GM13977 (cell line): Measurements from ENCODE around the gene DRC1.

Experiments used
- DNase-seq: peaks from one replicate; pipeline ENCODE4 v3.0.0; 2012; ENCODE audit warnings: low spot score
- in situ Hi-C: fragments of 300-500 bp; cut with MboI; formaldehyde crosslinking; loops from one replicate; pipeline ENCODE4 v1.12.0; 2022; ENCODE audit warnings: low sequenced_read_pairs, low pct_unique_long_range_greater_than_20kb, mixed read lengths, inconsistent platforms; ENCODE audit not compliant: unreplicated experiment
- TF ChIP-seq, protein P1 (sequence below): IDR thresholded peaks from 2 replicates; pipeline ENCODE4 v1.5.1; 2012; ENCODE audit warnings: mild to moderate bottlenecking, control low read depth; ENCODE audit not compliant: insufficient read depth; ENCODE audit errors: extremely low read depth, missing control alignments

DRC1 gene

DNA sequence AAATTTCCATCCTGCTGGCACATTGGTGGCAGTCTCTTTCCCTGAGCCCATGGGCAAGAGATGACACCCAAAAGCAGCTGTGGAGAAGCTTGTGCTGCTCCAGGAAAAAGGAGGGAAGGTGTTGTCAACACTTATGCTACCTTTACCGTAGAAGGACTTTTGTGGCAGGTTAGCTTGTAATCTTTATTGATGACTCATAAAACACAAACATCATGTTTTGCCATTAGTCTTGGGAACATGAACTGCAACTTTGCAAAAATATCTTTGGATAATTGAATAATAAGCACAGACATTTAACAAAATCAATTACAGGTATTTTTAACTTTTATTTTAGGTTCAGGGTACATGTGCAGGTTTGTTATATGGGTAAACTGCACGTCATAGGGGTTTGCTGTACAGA, 33.4 kb downstream of the DRC1 start:
- TF ChIP-seq, protein P1, sequence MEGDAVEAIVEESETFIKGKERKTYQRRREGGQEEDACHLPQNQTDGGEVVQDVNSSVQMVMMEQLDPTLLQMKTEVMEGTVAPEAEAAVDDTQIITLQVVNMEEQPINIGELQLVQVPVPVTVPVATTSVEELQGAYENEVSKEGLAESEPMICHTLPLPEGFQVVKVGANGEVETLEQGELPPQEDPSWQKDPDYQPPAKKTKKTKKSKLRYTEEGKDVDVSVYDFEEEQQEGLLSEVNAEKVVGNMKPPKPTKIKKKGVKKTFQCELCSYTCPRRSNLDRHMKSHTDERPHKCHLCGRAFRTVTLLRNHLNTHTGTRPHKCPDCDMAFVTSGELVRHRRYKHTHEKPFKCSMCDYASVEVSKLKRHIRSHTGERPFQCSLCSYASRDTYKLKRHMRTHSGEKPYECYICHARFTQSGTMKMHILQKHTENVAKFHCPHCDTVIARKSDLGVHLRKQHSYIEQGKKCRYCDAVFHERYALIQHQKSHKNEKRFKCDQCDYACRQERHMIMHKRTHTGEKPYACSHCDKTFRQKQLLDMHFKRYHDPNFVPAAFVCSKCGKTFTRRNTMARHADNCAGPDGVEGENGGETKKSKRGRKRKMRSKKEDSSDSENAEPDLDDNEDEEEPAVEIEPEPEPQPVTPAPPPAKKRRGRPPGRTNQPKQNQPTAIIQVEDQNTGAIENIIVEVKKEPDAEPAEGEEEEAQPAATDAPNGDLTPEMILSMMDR = no peak
- in situ Hi-C loops = no loop called here
- DNase-seq = no peak

DNA sequence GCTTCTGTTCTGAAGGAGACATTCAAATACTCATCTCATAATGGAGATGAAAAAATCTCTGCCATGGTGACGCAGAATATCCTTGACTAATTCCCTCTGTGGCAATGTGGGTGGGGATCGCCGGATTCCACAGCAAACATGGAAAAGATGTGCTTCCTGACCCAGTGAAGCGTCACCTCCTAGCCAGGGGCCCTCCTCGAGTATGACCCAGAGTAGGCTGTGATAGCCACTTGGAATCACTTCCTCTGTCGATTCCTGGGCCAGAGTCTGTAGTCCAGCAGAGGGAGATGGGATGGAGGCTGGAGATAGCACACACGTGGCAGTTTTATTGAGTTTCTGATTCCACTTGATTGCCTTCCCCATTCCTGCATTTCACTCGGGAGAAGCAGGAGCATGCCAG, 36.8 kb downstream of the DRC1 start:
- DNase-seq = no peak
- in situ Hi-C loops = no loop called here

DNA sequence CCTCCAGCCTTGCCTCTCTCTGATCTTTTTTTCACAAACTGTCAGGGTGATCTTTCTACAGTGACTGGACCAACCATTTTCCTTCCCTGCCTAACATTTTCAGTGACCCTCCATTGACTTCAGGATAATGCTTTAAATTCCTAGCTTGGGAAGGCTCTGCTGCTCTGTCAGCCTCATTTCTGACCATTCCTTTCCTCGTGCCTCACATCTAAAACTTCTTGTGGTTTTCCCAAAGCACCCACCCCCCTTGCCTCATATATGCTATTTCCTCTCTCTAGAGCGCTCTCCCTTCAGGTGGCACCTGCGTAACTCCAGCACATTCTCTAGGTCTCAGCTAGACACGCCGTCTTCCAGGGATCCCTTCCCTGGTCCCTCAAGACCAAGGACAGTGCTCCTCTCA, 37.2 kb downstream of the DRC1 start:
- DNase-seq = no peak
- TF ChIP-seq, protein P1 = no peak
- in situ Hi-C loops = no loop called here

More for the DNA sequence above, 36.8 kb downstream of the DRC1 start:
- TF ChIP-seq, protein P1 = no peak

DNA sequence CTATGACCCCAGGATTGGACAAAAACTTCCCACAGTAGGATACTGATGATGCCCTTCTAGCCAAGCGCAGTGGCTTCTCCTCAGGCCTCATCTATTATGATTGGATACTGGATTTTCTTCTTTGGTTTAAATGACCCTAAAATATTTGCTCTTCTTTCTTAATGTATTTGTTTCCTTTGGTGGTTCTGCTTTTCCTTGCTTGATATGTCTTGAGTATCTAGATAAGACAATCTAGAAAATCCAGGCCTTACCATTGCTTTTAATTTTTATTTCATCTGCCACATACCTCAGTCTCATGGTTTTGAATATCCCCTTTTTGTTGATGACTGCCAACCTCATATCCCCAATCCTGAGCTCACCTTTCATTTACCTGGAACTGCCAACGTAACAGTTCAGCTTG, 40.6 kb downstream of the DRC1 start:
- TF ChIP-seq, protein P1 = no peak
- DNase-seq = no peak
- in situ Hi-C loops = no loop called here

DNA sequence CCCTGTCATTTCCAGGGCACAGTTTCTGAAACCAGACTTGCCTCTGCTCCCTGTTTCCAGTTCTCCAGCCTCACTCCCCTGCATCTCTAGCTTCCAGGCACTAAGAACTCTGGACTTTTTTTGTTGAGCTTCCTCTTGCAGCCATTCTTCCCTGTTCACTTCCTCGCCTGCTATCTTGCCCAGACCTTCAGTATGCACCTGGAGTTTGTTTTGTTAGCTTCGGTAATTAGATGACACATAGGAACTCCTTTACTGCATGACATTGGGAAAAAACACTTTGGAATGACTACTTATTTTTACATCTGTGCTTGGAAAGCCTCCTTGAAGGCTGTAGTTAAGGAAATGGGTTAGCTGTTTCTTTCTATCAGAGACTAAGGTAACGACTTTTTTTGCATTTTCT, 41.0 kb downstream of the DRC1 start:
- in situ Hi-C loops = no loop called here
- DNase-seq = no peak
- TF ChIP-seq, protein P1 = no peak

DNA sequence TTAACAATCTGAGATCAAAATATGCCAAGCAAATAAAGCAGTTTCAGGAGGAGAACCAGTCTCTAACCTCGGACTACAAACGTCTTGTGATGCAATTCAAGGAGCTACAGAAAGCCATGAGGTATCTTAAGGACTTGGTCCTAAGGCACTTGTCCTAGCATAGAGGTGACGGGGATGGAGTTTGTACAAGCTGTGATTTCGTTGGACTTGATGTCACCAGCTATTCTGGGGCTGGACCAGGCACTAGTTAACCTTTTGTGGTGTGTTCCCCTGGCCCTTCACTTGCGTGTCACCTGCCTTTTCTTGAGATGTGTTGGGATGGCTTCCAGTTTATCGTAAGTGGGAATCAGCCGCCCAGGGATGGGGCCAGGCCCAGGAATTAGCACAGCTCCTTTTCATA, 42.5 kb downstream of the DRC1 start:
- DNase-seq = no peak
- in situ Hi-C loops = no loop called here
- TF ChIP-seq, protein P1 = no peak

DNA sequence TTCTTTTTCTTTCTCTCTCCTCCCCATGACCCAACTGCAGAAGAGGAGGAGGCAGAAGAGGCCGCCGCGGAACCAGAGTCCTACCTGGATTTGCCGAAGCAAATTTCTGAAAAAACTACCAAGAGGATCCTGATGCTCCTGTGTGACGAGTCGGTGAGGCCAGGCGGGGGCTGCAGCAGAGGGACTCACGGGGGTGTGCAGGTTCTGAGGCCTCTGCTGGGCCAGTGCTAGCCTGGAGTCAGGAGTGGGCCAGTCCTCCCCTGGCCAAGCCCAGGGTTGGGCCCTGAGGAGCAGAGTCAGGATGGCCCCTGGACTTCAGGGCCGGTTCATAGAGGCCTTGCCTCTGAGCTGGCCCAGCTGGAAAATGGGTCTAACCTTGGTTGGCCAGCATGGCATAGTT, 46.9 kb downstream of the DRC1 start:
- in situ Hi-C loops = no loop called here
- no peak for DNase-seq
- TF ChIP-seq, protein P1 = no peak
